NCI-H187 treated with DMSO at 0.1 percent for 48 hours (cell line): ENCODE results near the gene ATP2C2.

Experiments
- DNase-seq: peaks from one replicate; lab custom pipeline; 2025; lab: John Stamatoyannopoulos, UW

Gene ATP2C2

GRCh38 chr16:84497418-84498222, 129.3 kb downstream of the ATP2C2 start:
- DNase-seq, result no peak

GRCh38 chr16:84498223-84498610, 129.9 kb downstream of the ATP2C2 start:
- DNase-seq, result no peak

- no peak for DNase-seq
Measured at GRCh38 chr16:84498859-84499620, 130.7 kb downstream of the ATP2C2 start.

GRCh38 chr16:84499638-84500037, 131.3 kb downstream of the ATP2C2 start:
- DNase-seq, result no peak

GRCh38 chr16:84500531-84500930, 132.2 kb downstream of the ATP2C2 start:
- DNase-seq, result no peak

GRCh38 chr16:84501077-84501735, 132.9 kb downstream of the ATP2C2 start:
- no peak for DNase-seq

GRCh38 chr16:84502075-84502474, 133.7 kb downstream of the ATP2C2 start:
- no peak for DNase-seq

GRCh38 chr16:84502581-84502980, 134.2 kb downstream of the ATP2C2 start:
- DNase-seq, result no peak

GRCh38 chr16:84503751-84504395, 135.5 kb downstream of the ATP2C2 start:
- DNase-seq, result no peak

- peak; percentile 32 for DNase-seq
Measured at GRCh38 chr16:84504420-84505248, 136.3 kb downstream of the ATP2C2 start, which contains the start of gene MEAK7. Gene MEAK7, minus strand, starts transcription at chr16:84504659. Its CDS starts 6,573 bp downstream, at chr16:84498086.

GRCh38 chr16:84505249-84506187, 137.2 kb downstream of the ATP2C2 start:
- DNase-seq, result no peak

GRCh38 chr16:84507011-84507982, 139.0 kb downstream of the ATP2C2 start:
- DNase-seq, result no peak

- no peak for DNase-seq
Measured at GRCh38 chr16:84508502-84508901, 140.2 kb downstream of the ATP2C2 start.

- DNase-seq, result no peak
Measured at GRCh38 chr16:84509032-84509950, 141.0 kb downstream of the ATP2C2 start.

GRCh38 chr16:84511180-84511800, 143.0 kb downstream of the ATP2C2 start:
- peak; percentile 60 for DNase-seq

GRCh38 chr16:84511831-84512230, 143.5 kb downstream of the ATP2C2 start:
- no peak for DNase-seq

- DNase-seq, result no peak
Measured at GRCh38 chr16:84513123-84513522, 144.8 kb downstream of the ATP2C2 start.
